ENCODE measurements around the gene SLC8A1. TPM values are rescaled to one million over a fixed set of nuclear protein-coding genes. Genes with fewer than 3 reads are reported as not detected.

Gene SLC8A1
- total RNA-seq, 2 donors from 2014 or later: 0.66 to 7.8 TPM

DNA sequence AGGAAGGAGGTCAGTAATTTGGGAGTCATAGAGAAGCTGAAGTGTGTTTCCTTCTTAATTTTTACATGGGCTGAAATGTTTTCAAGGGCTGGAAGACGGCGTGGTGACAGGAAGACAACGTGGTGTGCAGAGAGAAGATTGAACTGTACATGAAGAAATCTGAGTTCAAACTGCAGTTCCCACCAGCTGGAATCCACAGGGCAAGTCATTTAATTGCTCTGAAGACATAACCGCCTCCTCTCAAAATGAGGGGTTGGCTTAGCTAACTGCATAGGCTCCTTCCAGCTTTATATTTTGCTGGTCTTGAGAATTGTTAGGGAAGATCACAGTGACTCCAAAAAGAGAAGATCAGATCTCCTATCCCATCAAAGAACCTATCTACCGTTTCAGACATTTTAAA, 103.9 kb downstream of the SLC8A1 start:
- H3K9me3 ChIP-seq: no peaks in the 10 kb centered on the region
- intact Hi-C loops (cut with DNase I): no loop called here
- ATAC-seq: no peak
- no peak for TF ChIP-seq POLR2A (IDR thresholded peaks at IDR 0.05)
- no peak for TF ChIP-seq CTCF (IDR thresholded peaks at IDR 0.05)
- H3K27ac ChIP-seq: no peak overlapping the region
- H3K4me1 ChIP-seq: no peaks in the 10 kb centered on the region
- no peaks in the 10 kb centered on the region for H3K27me3 ChIP-seq
- no peak overlapping the region for H3K4me3 ChIP-seq
- WGBS, 2 donors: 55 to 83% methylated on average over 5 of the region's 5 CpGs
- no peaks in the 10 kb centered on the region for H3K36me3 ChIP-seq (replicated peaks in 1 of 2; ENCODE audit: insufficient read depth in 1 of 2, low read depth in 2 of 2)
- no peak for DNase-seq

- TF ChIP-seq POLR2A (IDR thresholded peaks at IDR 0.05) (no peak), CTCF (IDR thresholded peaks at IDR 0.05) (no peak)
- Histone ChIP-seq H3K36me3 (replicated peaks in 1 of 2; ENCODE audit: insufficient read depth in 1 of 2, low read depth in 2 of 2) (no peaks in the 10 kb centered on the region), H3K4me1 (no peaks in the 10 kb centered on the region), H3K4me3 (no peak overlapping the region), H3K27me3 (no peaks in the 10 kb centered on the region), H3K27ac (no peak overlapping the region), H3K9me3 (no peaks in the 10 kb centered on the region)
- DNase-seq (no peak), ATAC-seq (peak; percentile 51)
- 65 to 78% methylated on average over 3 of the region's 3 CpGs for WGBS, 2 donors
- intact Hi-C loops (cut with DNase I): no loop called here
Measured at GRCh38 chr2:40346535-40347354, 105.1 kb downstream of the SLC8A1 start.

- H3K36me3 ChIP-seq (replicated peaks in 1 of 2; ENCODE audit: insufficient read depth in 1 of 2, low read depth in 2 of 2): no peaks in the 10 kb centered on the region
- H3K27ac ChIP-seq: no peak overlapping the region
- DNase-seq (no peak), ATAC-seq (no peak)
- no peaks in the 10 kb centered on the region for H3K4me1 ChIP-seq
- 47 to 58% methylated on average over 1 of the region's 1 CpG for WGBS, 2 donors
- intact Hi-C loops (cut with DNase I): no loop called here
- H3K27me3 ChIP-seq: no peaks in the 10 kb centered on the region
- H3K4me3 ChIP-seq: no peak overlapping the region
- no peak for TF ChIP-seq CTCF (IDR thresholded peaks at IDR 0.05)
- no peak for TF ChIP-seq POLR2A (IDR thresholded peaks at IDR 0.05)
- no peaks in the 10 kb centered on the region for H3K9me3 ChIP-seq
Measured at GRCh38 chr2:40344364-40344763, 107.5 kb downstream of the SLC8A1 start.

DNA sequence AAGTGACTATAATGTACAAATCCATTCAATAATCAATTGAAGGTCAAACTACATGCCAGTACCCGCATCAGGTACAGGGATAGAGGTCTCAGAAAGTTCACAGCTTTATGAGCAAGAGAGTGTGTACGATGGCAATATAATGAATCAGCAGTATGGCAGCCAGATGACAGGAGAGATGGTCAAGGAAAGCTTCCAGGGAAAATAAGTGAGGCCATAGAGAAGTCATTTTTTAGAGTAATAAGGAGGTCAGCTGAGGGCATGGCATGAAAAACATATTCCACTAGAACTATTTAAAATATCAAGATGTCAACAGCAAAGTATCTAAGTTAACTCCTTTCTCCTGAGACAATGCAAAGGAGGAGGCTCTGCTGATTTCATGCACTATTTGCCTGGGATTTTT, 108.0 kb downstream of the SLC8A1 start:
- no peak for TF ChIP-seq CTCF (IDR thresholded peaks at IDR 0.05)
- TF ChIP-seq POLR2A (IDR thresholded peaks at IDR 0.05): no peak
- 44 to 56% methylated on average over 2 of the region's 2 CpGs for WGBS, 2 donors
- DNase-seq (no peak), ATAC-seq (no peak)
- Histone ChIP-seq H3K4me3 (no peak overlapping the region), H3K27me3 (no peaks in the 10 kb centered on the region), H3K36me3 (replicated peaks in 1 of 2; ENCODE audit: insufficient read depth in 1 of 2, low read depth in 2 of 2) (no peaks in the 10 kb centered on the region), H3K9me3 (no peaks in the 10 kb centered on the region), H3K4me1 (no peaks in the 10 kb centered on the region), H3K27ac (no peak overlapping the region)
- intact Hi-C loops (cut with DNase I): no loop called here

DNA sequence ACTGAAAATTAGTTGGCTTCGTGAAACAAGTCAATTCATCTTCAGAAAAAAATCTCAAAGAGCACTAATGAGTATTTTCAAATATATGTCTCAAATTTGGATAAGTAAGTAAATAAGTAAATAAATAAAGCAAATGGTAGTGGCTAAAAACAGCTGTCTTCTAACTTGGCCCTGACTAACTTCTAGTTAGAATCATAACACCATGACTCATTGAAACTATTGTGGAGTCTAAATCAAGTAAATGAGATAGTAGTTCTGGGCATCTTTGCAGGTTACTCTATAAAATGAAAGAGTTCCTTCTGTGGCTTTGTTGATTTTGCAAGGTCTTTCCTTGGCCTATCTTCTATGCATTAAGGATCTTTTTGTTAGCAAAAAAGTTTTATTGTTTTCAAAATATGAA, 110.7 kb downstream of the SLC8A1 start:
- ATAC-seq (no peak), DNase-seq (no peak)
- no peaks in the 10 kb centered on the region for H3K4me1 ChIP-seq
- no peak overlapping the region for H3K27ac ChIP-seq
- TF ChIP-seq CTCF (IDR thresholded peaks at IDR 0.05): no peak
- no peak for TF ChIP-seq POLR2A (IDR thresholded peaks at IDR 0.05)
- no peaks in the 10 kb centered on the region for H3K9me3 ChIP-seq
- no peaks in the 10 kb centered on the region for H3K36me3 ChIP-seq (replicated peaks in 1 of 2; ENCODE audit: insufficient read depth in 1 of 2, low read depth in 2 of 2)
- intact Hi-C loops (cut with DNase I): no loop called here
- H3K4me3 ChIP-seq: no peak overlapping the region
- WGBS, 2 donors: 67 to 83% methylated on average over 1 of the region's 1 CpG
- H3K27me3 ChIP-seq: no peaks in the 10 kb centered on the region
